ENCODE data around the gene SERPINB12. TPM values are rescaled to one million over a fixed set of nuclear protein-coding genes. Genes with fewer than 3 reads are reported as not detected.
A peak's percentile ranks its signal among the peaks of the same experiment; 100 is the strongest.

Gene SERPINB12
- polyA plus RNA-seq, 1 donor: not detected

DNA sequence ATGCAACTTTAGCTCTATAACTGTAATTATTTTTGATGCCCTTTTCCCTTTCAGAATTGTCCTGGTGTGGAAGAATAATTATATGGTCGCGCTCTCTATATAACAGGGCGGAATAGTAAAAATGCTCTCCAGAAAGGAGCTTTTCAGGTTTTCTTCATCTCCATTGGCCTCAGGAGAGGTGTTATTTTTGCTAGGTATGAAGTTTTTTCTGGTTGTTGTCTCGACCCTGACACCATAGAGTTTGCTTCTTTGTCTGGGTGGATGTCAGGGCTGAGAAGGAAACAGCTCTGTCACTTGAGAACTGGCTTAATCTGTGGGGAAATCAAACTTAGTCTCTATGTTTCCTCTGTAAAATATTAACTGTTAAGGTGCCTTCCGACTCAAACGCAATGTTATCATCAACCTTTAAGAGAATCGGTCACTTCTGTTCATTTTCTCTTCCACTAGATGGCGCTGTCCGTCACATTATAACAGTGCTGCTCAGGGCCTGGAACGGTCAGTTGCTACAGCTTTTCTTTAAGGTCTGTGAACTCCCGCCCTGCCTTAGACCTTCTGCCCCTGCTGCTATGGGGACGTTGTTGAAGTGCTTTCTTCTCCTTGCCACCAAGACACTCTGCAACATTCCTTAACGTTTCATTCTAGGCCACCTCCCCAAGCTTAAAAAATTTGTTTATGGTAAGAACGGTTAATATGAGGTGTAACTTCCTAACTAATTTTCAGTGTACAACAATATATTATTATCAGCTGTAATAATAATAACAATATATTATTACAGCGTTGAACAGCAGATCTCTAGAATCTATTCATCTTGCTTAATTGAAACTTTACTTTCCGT, 23.8 kb upstream of the SERPINB12 start:
- no peaks in the 10 kb centered on the region for H3K9me3 ChIP-seq (ENCODE audit: control insufficient read depth, low read depth, low read length)
- no peak overlapping the region for H3K4me3 ChIP-seq (ENCODE audit: low read length)
- no peak overlapping the region for H3K27ac ChIP-seq (ENCODE audit: low read length)
- DNase-seq: peak; percentile 48 to 67
- WGBS (ENCODE audit: insufficient coverage, low lambda C conversion rate): 92% methylated on average over 2 of the region's 16 CpGs
- H3K4me1 ChIP-seq (ENCODE audit: control insufficient read depth, insufficient read depth, low read length): no peaks in the 10 kb centered on the region
- no peaks in the 10 kb centered on the region for H3K36me3 ChIP-seq (ENCODE audit: control insufficient read depth, insufficient read depth, low read length)
- H3K27me3 ChIP-seq (ENCODE audit: control insufficient read depth, insufficient read depth, low read length): no peaks in the 10 kb centered on the region

DNA sequence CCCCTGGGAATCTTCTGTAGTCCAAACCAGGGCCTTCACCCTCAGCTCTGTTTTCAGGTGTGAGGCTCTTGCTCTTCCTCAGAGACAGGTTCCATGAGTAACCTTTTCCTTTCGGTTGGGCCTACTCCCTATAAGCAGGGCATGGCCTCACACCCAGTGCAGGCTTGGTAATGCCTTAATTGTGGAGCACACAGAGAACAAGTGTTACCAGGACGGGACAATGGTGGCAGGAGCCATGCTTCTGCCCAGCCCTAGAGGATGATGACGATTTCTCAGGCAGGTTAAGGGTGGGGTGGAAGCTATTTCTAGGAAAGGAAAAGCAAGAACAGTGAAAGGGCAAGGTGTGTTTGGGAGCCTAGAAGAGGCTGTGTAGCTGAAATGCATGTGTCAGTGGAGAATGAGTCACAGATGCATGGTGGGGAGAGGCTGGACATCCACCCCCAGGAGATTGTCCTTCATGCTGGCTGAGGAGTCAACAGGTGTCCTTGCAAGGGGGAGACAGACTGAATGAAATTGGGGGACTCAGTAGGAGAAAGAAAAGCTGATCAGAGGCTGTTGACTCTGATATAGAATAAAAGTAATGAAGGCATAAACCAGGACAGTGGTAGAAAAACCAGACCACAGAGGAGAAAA, 22.0 kb upstream of the SERPINB12 start:
- WGBS (ENCODE audit: insufficient coverage, low lambda C conversion rate): 40% methylated on average over 1 of the region's 3 CpGs
- Histone ChIP-seq H3K27me3 (ENCODE audit: control insufficient read depth, insufficient read depth, low read length) (no peaks in the 10 kb centered on the region), H3K4me3 (ENCODE audit: low read length) (no peak overlapping the region), H3K4me1 (ENCODE audit: control insufficient read depth, insufficient read depth, low read length) (no peaks in the 10 kb centered on the region), H3K36me3 (ENCODE audit: control insufficient read depth, insufficient read depth, low read length) (no peaks in the 10 kb centered on the region), H3K9me3 (ENCODE audit: control insufficient read depth, low read depth, low read length) (no peaks in the 10 kb centered on the region), H3K27ac (ENCODE audit: low read length) (no peak overlapping the region)
- DNase-seq: no peak

DNA sequence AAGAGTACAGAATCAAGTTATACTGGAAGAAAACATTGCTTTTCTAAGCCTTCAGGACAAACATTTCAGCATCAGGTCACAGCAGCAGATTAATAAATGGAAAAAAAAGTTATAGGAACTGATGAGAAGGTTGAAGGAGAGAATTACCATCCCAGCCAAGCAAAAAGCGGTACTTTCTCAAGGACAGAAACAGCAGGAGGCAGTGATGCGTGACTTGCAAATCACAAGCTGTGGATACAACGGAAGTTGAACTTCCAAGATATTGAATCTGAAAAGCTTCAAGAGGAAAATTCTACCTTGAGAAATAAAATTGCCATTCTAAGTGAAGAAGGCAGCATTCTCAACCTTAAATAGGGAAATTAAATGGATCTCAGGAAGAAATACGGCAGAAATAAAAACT, 18.5 kb upstream of the SERPINB12 start:
- no peak for DNase-seq
- no peaks in the 10 kb centered on the region for H3K36me3 ChIP-seq (ENCODE audit: control insufficient read depth, insufficient read depth, low read length)
- no peak overlapping the region for H3K27ac ChIP-seq (ENCODE audit: low read length)
- no peaks in the 10 kb centered on the region for H3K4me1 ChIP-seq (ENCODE audit: control insufficient read depth, insufficient read depth, low read length)
- H3K27me3 ChIP-seq (ENCODE audit: control insufficient read depth, insufficient read depth, low read length): no peaks in the 10 kb centered on the region
- 70% methylated on average over 4 of the region's 4 CpGs for WGBS (ENCODE audit: insufficient coverage, low lambda C conversion rate)
- H3K4me3 ChIP-seq (ENCODE audit: low read length): no peak overlapping the region
- no peaks in the 10 kb centered on the region for H3K9me3 ChIP-seq (ENCODE audit: control insufficient read depth, low read depth, low read length)

DNA sequence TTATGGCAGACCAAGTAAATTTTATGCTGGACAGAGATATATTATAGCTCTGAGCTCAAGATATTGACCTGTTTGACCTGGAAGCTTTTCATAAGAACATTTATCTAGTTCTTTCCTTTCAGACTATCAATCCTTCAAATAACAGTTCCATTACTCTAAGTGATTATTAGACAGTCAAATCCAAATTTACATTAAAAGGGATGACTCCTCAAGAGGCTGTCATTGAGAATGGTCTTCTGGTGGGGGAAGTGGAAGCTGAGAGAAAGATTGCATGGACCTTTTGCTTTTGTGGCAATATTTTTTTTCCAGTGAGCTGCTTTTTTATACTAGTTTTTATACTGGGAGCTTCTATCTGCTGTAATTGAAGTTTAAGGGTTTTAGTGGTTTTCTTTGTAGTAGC, 14.9 kb upstream of the SERPINB12 start:
- DNase-seq: no peak
- no peaks in the 10 kb centered on the region for H3K9me3 ChIP-seq (ENCODE audit: control insufficient read depth, low read depth, low read length)
- no peaks in the 10 kb centered on the region for H3K4me1 ChIP-seq (ENCODE audit: control insufficient read depth, insufficient read depth, low read length)
- no peaks in the 10 kb centered on the region for H3K36me3 ChIP-seq (ENCODE audit: control insufficient read depth, insufficient read depth, low read length)
- H3K27ac ChIP-seq (ENCODE audit: low read length): no peak overlapping the region
- no peak overlapping the region for H3K4me3 ChIP-seq (ENCODE audit: low read length)
- H3K27me3 ChIP-seq (ENCODE audit: control insufficient read depth, insufficient read depth, low read length): no peaks in the 10 kb centered on the region

DNA sequence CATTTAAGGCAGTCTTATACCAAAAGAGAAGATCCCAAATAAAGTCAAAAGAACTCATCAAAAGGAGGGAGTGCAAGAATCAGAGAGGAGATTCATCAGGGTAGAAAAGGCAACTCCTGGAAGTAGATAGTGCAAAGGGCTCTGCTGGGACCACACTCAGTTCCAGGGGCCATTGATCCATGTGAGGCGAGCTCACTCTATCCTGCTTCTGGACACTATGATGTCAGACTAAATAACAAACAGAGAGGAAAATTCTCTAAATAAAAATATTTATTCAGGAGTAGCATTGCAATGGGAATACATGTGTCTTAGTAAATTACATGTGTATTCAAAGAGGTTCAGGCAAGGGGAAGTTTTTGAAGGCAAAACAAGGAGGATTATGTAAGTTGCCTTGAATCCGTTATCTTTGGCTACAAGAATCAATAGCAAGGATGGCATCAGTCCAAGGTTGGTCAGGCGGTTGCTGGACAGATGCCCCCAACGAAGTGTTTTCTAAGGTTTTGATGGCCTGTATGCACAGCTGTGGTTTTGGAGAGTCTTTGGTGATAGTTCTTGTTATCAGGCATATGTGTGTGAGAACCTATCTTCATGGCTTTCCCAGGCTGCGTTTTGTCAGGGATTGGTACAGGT, 13.2 kb upstream of the SERPINB12 start:
- Histone ChIP-seq H3K4me1 (ENCODE audit: control insufficient read depth, insufficient read depth, low read length) (no peaks in the 10 kb centered on the region), H3K4me3 (ENCODE audit: low read length) (no peak overlapping the region), H3K9me3 (ENCODE audit: control insufficient read depth, low read depth, low read length) (no peaks in the 10 kb centered on the region), H3K36me3 (ENCODE audit: control insufficient read depth, insufficient read depth, low read length) (no peaks in the 10 kb centered on the region), H3K27ac (ENCODE audit: low read length) (no peak overlapping the region), H3K27me3 (ENCODE audit: control insufficient read depth, insufficient read depth, low read length) (no peaks in the 10 kb centered on the region)
- WGBS (ENCODE audit: insufficient coverage, low lambda C conversion rate): no CpG with 5 or more reads among the region's 5 CpGs
- DNase-seq: no peak

DNA sequence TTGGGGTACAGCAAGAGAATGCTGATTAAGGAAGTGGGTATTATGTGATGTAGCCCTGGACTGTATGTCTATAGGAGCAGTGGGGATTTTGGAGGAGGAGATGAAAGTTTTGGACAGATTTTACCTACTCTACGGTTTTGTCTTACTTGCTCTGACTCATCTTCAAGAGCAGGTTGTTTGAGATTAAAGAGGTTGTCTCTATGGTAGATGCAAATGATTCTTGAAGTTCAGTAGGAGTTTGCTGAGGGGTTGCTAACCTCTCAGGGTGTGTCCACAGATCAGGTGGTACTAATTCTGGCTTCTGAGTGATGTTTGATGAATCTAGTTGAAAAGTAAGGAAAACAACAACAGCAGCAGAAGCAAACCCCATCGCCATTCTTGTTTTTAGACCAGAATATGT, 9.7 kb upstream of the SERPINB12 start:
- no peaks in the 10 kb centered on the region for H3K27me3 ChIP-seq (ENCODE audit: control insufficient read depth, insufficient read depth, low read length)
- WGBS (ENCODE audit: insufficient coverage, low lambda C conversion rate): no CpG with 5 or more reads among the region's 2 CpGs

DNA sequence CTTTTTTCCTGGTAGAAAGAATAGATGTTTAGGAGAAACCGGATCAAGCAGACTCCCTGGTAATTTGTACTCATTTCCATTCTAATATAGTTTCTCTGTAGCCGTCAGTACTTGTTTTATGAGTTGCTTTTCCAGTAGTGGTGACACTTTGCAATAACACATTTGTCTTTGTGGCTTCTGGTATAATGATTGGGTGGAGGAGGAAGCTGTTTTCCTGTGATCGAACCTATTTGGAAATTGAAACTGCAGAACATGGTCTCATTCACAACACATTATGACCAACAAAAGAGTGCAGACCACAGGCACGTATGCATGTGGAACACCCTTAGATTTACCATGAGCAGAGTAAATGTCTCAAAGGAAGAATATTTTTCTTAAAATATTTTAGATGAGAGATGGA, 7.6 kb upstream of the SERPINB12 start:
- Histone ChIP-seq H3K4me3 (ENCODE audit: low read length) (no peak overlapping the region), H3K4me1 (ENCODE audit: control insufficient read depth, insufficient read depth, low read length) (no peaks in the 10 kb centered on the region), H3K27me3 (ENCODE audit: control insufficient read depth, insufficient read depth, low read length) (no peaks in the 10 kb centered on the region), H3K36me3 (ENCODE audit: control insufficient read depth, insufficient read depth, low read length) (no peaks in the 10 kb centered on the region), H3K9me3 (ENCODE audit: control insufficient read depth, low read depth, low read length) (no peaks in the 10 kb centered on the region), H3K27ac (ENCODE audit: low read length) (no peak overlapping the region)
- WGBS (ENCODE audit: insufficient coverage, low lambda C conversion rate): 79% methylated on average over 2 of the region's 4 CpGs
- no peak for DNase-seq

More for the DNA sequence above, 9.7 kb upstream of the SERPINB12 start:
- H3K27ac ChIP-seq (ENCODE audit: low read length): no peak overlapping the region
- DNase-seq: no peak
- no peaks in the 10 kb centered on the region for H3K9me3 ChIP-seq (ENCODE audit: control insufficient read depth, low read depth, low read length)
- no peak overlapping the region for H3K4me3 ChIP-seq (ENCODE audit: low read length)
- no peaks in the 10 kb centered on the region for H3K4me1 ChIP-seq (ENCODE audit: control insufficient read depth, insufficient read depth, low read length)
- H3K36me3 ChIP-seq (ENCODE audit: control insufficient read depth, insufficient read depth, low read length): no peaks in the 10 kb centered on the region

DNA sequence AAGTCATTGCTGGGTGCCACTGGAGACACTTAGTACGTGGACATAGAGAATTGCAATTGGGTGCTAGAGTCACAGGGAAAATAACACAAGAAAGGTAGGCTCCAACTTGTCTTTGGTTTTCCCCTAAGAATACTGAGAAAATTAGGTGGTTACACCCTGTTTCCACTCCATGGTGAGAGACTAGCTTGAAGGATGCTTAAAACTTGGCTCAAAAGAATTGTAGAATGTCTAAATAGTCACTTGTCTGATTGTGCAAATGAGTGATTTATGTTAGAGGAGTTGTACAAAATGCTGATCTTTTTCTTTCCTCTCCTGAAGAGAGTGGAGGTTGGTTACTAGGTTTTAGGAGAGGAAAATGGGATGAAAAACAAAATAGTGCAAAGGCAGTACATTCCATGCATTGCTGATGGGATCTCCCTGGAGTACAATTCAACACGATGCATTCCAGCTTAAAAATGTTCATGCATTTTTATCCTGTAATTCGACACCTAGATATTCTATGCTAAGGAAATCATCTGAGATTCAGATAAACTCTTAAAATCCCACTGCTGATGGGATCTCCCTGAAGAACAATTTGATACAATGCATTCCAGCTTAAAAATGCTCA, 2.2 kb upstream of the SERPINB12 start:
- WGBS (ENCODE audit: insufficient coverage, low lambda C conversion rate): no CpG with 5 or more reads among the region's 3 CpGs
- DNase-seq: no peak
- Histone ChIP-seq H3K27ac (ENCODE audit: low read length) (no peak overlapping the region), H3K36me3 (ENCODE audit: control insufficient read depth, insufficient read depth, low read length) (no peaks in the 10 kb centered on the region), H3K27me3 (ENCODE audit: control insufficient read depth, insufficient read depth, low read length) (no peaks in the 10 kb centered on the region), H3K4me1 (ENCODE audit: control insufficient read depth, insufficient read depth, low read length) (no peaks in the 10 kb centered on the region), H3K4me3 (ENCODE audit: low read length) (no peak overlapping the region), H3K9me3 (ENCODE audit: control insufficient read depth, low read depth, low read length) (no peaks in the 10 kb centered on the region)

DNA sequence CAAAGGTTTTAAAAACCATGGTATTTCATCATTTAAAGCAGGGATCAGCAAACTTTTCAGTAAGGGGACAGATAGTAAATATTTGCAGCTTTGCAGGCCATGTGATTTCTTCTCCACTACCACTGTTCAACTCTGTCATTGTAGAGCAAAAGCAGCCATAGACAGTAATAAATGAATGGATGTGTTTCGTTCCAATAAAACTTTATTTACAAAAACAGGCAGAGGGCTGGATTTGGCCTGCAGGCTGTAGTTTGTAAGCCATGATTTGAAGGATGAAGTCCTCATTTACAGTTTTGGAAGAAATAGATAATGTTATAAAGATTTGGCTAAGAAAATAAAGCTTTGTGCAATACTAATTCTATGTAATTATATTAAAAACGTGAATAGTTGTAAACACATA, 1.8 kb downstream of the SERPINB12 start:
- no peaks in the 10 kb centered on the region for H3K9me3 ChIP-seq (ENCODE audit: control insufficient read depth, low read depth, low read length)
- H3K4me1 ChIP-seq (ENCODE audit: control insufficient read depth, insufficient read depth, low read length): no peaks in the 10 kb centered on the region
- no peak for DNase-seq
- H3K4me3 ChIP-seq (ENCODE audit: low read length): no peak overlapping the region
- 100% methylated on average over 1 of the region's 2 CpGs for WGBS (ENCODE audit: insufficient coverage, low lambda C conversion rate)
- no peaks in the 10 kb centered on the region for H3K36me3 ChIP-seq (ENCODE audit: control insufficient read depth, insufficient read depth, low read length)
- H3K27ac ChIP-seq (ENCODE audit: low read length): no peak overlapping the region
- H3K27me3 ChIP-seq (ENCODE audit: control insufficient read depth, insufficient read depth, low read length): no peaks in the 10 kb centered on the region

DNA sequence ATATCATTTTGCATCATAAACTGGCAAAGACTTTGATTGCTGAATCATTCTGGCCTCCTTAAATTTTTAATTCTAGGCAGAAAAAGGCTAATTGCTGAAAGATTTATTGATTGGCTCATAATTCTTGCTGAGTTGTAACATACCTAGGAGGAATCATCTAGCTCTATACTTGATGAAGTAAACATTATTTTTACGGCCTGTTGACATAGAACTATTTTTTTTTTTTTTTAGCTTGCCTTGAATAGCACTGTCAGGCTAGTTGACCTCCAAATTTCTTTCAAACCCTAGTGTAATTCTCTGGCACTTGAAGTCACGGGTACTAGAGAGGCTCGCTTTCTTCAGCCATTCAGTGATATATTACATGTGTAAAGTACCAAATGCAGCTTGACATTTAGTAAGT, 2.8 kb downstream of the SERPINB12 start:
- Histone ChIP-seq H3K36me3 (ENCODE audit: control insufficient read depth, insufficient read depth, low read length) (no peaks in the 10 kb centered on the region), H3K9me3 (ENCODE audit: control insufficient read depth, low read depth, low read length) (no peaks in the 10 kb centered on the region), H3K4me3 (ENCODE audit: low read length) (no peak overlapping the region), H3K4me1 (ENCODE audit: control insufficient read depth, insufficient read depth, low read length) (no peaks in the 10 kb centered on the region), H3K27ac (ENCODE audit: low read length) (no peak overlapping the region), H3K27me3 (ENCODE audit: control insufficient read depth, insufficient read depth, low read length) (no peaks in the 10 kb centered on the region)
- DNase-seq: no peak
- no CpG with 5 or more reads among the region's 3 CpGs for WGBS (ENCODE audit: insufficient coverage, low lambda C conversion rate)
